Gastroesophageal sphincter (tissue), 3 donors: ENCODE data around the gene PDIA3.
"Not testable (repeated sequence)": the region's sequence is repeated elsewhere in the genome, so short reads cannot be mapped to it uniquely, and the experiment has no call there.

Experiments used
- CTCF ChIP-seq, 4 experiments: fragments of 200-600 bp in 2 of 4; fragments of 450-650 bp in 2 of 4; sonication (generic) in 1 of 4; IDR thresholded peaks; one replicate each; pipeline ENCODE4 v1.5.1; 2017 to 2019; ENCODE audit warnings: antibody characterized with exemption in 4 of 4, mild to moderate bottlenecking in 2 of 4, moderate library complexity in 2 of 4
- EP300 ChIP-seq: sonication (generic); formaldehyde crosslinking; IDR thresholded peaks from one replicate; pipeline ENCODE4 v1.6.1; 2017; ENCODE audit warnings: antibody characterized with exemption, mild to moderate bottlenecking
- POLR2A ChIP-seq, 2 donors: fragments of 450-650 bp; IDR thresholded peaks; one replicate each; pipeline ENCODE4 v1.6.1; 2017; ENCODE audit warnings: antibody characterized with exemption in 2 of 2, mild to moderate bottlenecking in 2 of 2, moderate library complexity in 1 of 2
- POLR2AphosphoS5 ChIP-seq: sonication (generic); formaldehyde crosslinking; IDR thresholded peaks from one replicate; pipeline ENCODE4 v1.6.1; 2017; ENCODE audit warnings: antibody characterized with exemption

GRCh38 chr15:43802676-43803075 lies 56.4 kb downstream of the PDIA3 start:
- TF ChIP-seq CTCF (IDR thresholded peaks at IDR 0.05); POLR2A (IDR thresholded peaks at IDR 0.05); EP300; POLR2AphosphoS5: not testable (repeated sequence)
